ENCODE results near the gene MOV10L1. TPM values are rescaled to one million over a fixed set of nuclear protein-coding genes. Genes with fewer than 3 reads are reported as not detected.

The MOV10L1 gene
- total RNA-seq, 1 donor from 2014 or later, result 1.1 TPM

DNA sequence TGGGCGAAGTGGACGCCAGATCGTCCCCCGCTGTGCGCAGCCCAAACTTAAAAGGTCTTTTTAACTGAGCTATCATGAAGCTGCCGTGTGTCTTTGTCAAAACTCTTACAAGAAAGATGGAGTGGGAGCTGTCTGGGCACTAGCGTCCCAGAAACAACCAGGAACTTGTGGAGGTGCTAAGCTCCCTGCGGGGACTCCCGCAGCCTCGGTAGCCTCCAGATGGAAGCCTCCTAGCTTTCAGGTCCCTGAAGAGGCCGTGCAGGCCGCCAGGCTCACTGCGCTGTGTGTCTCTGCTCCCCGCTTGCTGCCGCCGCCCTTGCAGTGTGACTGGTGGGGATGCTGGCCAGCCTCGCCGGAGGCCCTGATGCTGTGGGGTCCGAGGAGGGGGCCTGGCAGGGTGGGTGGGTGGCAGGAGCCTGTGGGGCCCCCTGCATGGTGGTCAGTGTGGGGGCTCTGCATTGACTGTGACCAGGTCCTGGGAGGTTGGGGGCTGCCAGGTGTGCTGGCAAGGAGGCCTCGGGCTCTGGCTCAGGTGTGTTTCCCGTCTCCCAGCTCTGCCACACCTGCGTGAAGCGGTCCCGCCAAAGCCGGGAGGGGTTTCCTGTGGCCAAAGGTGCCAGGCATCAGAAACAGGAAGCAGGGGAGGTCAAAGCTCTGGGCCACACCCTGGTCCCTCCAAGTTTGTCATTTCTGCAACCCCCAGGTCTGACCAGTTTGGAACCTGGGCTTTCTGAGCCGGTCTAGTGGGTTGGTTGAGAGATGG is 97.1 kb downstream of the MOV10L1 start:
- Mint-ChIP-seq H3K27me3 (ENCODE audit: low read depth) (no peaks in the 10 kb centered on the region), H3K9me3 (ENCODE audit: low read depth) (no peaks in the 10 kb centered on the region), H3K4me1 (ENCODE audit: low read depth) (peaks cover 26% of the 10 kb centered on the region), H3K36me3 (ENCODE audit: low read depth) (no peaks in the 10 kb centered on the region), H3K27ac (ENCODE audit: unreplicated experiment) (peak overlapping the region; percentile 77), H3K4me3 (ENCODE audit: unreplicated experiment) (peak overlapping the region; percentile 86)
- TF ChIP-seq, protein P1, sequence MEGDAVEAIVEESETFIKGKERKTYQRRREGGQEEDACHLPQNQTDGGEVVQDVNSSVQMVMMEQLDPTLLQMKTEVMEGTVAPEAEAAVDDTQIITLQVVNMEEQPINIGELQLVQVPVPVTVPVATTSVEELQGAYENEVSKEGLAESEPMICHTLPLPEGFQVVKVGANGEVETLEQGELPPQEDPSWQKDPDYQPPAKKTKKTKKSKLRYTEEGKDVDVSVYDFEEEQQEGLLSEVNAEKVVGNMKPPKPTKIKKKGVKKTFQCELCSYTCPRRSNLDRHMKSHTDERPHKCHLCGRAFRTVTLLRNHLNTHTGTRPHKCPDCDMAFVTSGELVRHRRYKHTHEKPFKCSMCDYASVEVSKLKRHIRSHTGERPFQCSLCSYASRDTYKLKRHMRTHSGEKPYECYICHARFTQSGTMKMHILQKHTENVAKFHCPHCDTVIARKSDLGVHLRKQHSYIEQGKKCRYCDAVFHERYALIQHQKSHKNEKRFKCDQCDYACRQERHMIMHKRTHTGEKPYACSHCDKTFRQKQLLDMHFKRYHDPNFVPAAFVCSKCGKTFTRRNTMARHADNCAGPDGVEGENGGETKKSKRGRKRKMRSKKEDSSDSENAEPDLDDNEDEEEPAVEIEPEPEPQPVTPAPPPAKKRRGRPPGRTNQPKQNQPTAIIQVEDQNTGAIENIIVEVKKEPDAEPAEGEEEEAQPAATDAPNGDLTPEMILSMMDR (IDR thresholded peaks at IDR 0.05), result no peak
- DNase-seq (ENCODE audit: low spot score), result no peak

DNA sequence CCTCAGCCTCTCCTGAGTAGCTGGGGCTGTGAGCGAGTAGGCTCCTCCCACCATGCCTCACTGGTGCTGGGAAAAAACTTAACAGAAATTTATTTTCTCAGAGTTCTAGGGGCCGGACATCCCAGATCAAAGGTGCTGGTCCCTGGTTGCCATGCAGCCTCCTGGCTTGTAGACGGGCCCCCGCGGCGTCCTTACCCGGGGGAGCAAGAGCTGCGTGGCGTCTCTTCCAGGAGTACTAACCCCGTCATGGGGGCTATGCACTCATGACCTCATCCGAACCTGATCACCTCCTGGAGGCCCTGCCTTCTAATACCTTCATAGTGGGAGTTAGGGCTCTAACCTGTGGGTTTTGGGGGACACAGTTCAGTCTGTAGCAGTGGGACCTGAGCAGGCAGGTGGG is 98.5 kb downstream of the MOV10L1 start:
- H3K4me1 Mint-ChIP-seq (ENCODE audit: low read depth), result peaks cover 26% of the 10 kb centered on the region
- DNase-seq (ENCODE audit: low spot score), result no peak
- H3K36me3 Mint-ChIP-seq (ENCODE audit: low read depth), result no peaks in the 10 kb centered on the region
- TF ChIP-seq, protein P1 (IDR thresholded peaks at IDR 0.05), result no peak
- no peak overlapping the region for H3K27ac Mint-ChIP-seq (ENCODE audit: unreplicated experiment)
- H3K9me3 Mint-ChIP-seq (ENCODE audit: low read depth), result no peaks in the 10 kb centered on the region
- H3K4me3 Mint-ChIP-seq (ENCODE audit: unreplicated experiment), result no peak overlapping the region
- no peaks in the 10 kb centered on the region for H3K27me3 Mint-ChIP-seq (ENCODE audit: low read depth)

DNA sequence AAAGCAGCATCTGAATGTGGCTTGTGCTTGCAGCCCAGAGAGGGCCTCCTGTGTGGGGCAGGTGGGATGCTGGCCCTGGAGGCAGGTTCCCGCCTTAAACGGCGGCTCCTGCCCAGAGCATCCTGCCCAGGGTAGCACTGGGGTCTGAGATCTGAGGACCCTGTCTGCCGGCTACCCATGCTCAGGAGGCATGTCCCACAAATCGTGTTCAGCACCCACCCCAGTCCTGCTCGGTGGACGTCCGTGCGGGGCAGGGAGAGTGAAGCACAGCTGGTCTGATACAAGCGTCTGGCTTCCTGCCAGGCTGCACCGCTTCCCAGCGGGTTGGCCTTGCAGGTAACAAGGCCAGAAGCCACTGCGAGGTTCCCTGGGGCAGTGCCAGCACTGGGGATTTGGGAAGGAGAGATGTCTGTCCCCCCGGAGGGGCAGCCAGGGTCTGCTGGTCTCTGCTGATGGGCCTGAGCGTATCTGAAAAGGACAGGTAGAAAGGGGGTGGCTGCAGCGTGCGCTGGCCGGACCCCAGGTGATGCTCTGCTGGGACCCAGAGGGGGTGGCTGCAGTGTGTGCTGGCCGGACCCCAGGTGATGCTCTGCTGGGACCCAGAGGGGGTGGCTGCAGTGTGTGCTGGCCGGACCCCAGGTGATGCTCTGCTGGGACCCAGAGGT is 99.5 kb downstream of the MOV10L1 start:
- H3K4me3 Mint-ChIP-seq (ENCODE audit: unreplicated experiment), result no peak overlapping the region
- no peak for DNase-seq (ENCODE audit: low spot score)
- H3K9me3 Mint-ChIP-seq (ENCODE audit: low read depth), result no peaks in the 10 kb centered on the region
- no peaks in the 10 kb centered on the region for H3K36me3 Mint-ChIP-seq (ENCODE audit: low read depth)
- H3K27me3 Mint-ChIP-seq (ENCODE audit: low read depth), result no peaks in the 10 kb centered on the region
- TF ChIP-seq, protein P1 (IDR thresholded peaks at IDR 0.05), result no peak
- peak overlapping the region; percentile 2 for H3K27ac Mint-ChIP-seq (ENCODE audit: unreplicated experiment)
- peaks cover 23% of the 10 kb centered on the region for H3K4me1 Mint-ChIP-seq (ENCODE audit: low read depth)

DNA sequence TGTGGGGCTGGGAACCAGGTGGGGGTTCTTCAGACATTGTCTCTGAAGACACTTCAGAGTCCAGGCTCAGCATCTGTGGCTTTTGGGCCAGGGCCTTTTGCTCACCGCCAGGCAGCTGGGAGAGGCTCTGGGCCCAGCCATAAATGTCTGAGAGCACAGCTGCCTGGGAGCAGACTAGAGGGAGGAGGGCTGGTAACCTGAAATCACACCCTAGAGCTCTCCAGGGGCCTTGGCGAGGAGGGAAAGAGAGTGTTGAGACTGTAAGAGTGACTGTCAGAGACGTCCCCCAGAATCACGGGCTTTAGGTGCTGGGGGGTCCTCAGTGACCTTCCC is 100.0 kb downstream of the MOV10L1 start:
- no peaks in the 10 kb centered on the region for H3K27me3 Mint-ChIP-seq (ENCODE audit: low read depth)
- peak overlapping the region; percentile 54 for H3K27ac Mint-ChIP-seq (ENCODE audit: unreplicated experiment)
- no peak overlapping the region for H3K4me3 Mint-ChIP-seq (ENCODE audit: unreplicated experiment)
- no peak for DNase-seq (ENCODE audit: low spot score)
- H3K4me1 Mint-ChIP-seq (ENCODE audit: low read depth), result peaks cover 19% of the 10 kb centered on the region
- TF ChIP-seq, protein P1 (IDR thresholded peaks at IDR 0.05), result no peak
- no peaks in the 10 kb centered on the region for H3K36me3 Mint-ChIP-seq (ENCODE audit: low read depth)
- H3K9me3 Mint-ChIP-seq (ENCODE audit: low read depth), result no peaks in the 10 kb centered on the region

DNA sequence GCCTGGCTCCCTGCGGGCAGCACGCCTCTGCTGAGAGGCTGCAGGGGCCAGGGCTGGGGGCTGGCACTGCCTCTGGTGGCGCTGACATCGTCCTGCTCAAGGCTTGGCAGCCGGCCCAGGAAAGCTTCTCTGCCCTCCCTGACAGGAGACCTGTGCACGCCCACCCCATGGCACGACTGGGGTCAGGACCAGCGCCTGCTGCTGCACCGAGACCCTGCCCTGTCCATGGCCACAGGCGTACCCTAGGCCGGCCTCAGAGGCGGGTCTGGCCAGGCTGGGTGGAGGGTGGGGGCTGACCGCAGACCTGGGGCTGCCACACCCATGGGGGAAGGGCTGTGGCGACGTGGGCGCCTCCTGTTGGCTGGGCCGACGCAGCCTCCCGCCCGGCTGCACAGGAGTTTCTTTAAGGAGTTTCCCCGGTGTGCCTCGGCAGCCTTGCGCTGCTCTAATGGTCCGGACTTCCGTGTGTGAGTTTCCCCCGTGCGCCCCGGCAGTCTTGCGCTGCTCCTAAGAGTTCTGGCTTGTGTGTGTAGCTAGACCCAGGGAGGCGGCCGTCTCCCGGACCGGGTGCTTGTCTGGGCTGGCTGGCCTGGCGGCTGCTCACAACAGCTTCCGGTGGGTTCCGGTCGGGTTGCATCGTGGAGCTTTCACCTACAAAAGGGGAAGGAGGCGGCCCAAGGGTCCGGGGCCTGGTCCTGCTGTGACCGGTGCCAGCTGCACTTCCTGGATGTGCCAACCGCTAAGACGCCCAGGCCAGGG is 100.6 kb downstream of the MOV10L1 start:
- H3K27me3 Mint-ChIP-seq (ENCODE audit: low read depth), result no peaks in the 10 kb centered on the region
- TF ChIP-seq, protein P1 (IDR thresholded peaks at IDR 0.05), result peak; percentile 67
- H3K4me1 Mint-ChIP-seq (ENCODE audit: low read depth), result peaks cover 19% of the 10 kb centered on the region
- H3K9me3 Mint-ChIP-seq (ENCODE audit: low read depth), result no peaks in the 10 kb centered on the region
- H3K4me3 Mint-ChIP-seq (ENCODE audit: unreplicated experiment), result no peak overlapping the region
- no peak for DNase-seq (ENCODE audit: low spot score)
- H3K27ac Mint-ChIP-seq (ENCODE audit: unreplicated experiment), result no peak overlapping the region
- H3K36me3 Mint-ChIP-seq (ENCODE audit: low read depth), result no peaks in the 10 kb centered on the region
